ENCODE data around the gene NRGN. TPM values are rescaled to one million over a fixed set of nuclear protein-coding genes. Genes with fewer than 3 reads are reported as not detected.

The NRGN gene
- total and polyA plus RNA-seq, 2 of the 8 experiments (the other 6 are each of a cell fraction or from before 2014, with no cell fraction given) = 0.60 to 1.0 TPM

GRCh38 chr11:124769806-124770774 lies 30.3 kb downstream of the NRGN start:
- Histone ChIP-seq H3K79me2 (ENCODE audit: control insufficient read depth in 1 of 2, insufficient read depth in 2 of 2, low read length in 2 of 2) (peaks cover 0 to 6% of the 10 kb centered on the region in 2 experiments; a peak in 2 of 4 replicates), H3K18ac (ENCODE audit: extremely low read depth, low read length) (no peak overlapping the region), H3K23me2 (ENCODE audit: low read depth, low read length) (no peaks in the 10 kb centered on the region), H3K56ac (replicated peaks; ENCODE audit: insufficient read length, low read depth, low read length) (no peak overlapping the region), H3K4ac (replicated peaks; ENCODE audit: insufficient read length, low read depth, low read length) (no peak overlapping the region), H3K36me3 (ENCODE audit: control insufficient read depth in 2 of 4, insufficient read depth in 4 of 4, low read length in 3 of 4) (peaks cover 2 to 36% (median 20%) of the 10 kb centered on the region in 4 experiments; a peak in 6 of 8 replicates), H2BK20ac (ENCODE audit: low read length) (no peak overlapping the region), H2BK15ac (ENCODE audit: low read length) (no peak overlapping the region), H3K27me3 (replicated peaks in 1 of 4; ENCODE audit: control insufficient read depth in 3 of 4, extremely low read depth in 1 of 4, insufficient read depth in 3 of 4, low read length in 3 of 4) (no peaks in the 10 kb centered on the region), H2BK5ac (ENCODE audit: low read depth, low read length) (no peak overlapping the region), H3K9me3 (ENCODE audit: insufficient read depth in 2 of 2, low read depth in 1 of 2, low read length in 1 of 2) (no peaks in the 10 kb centered on the region), H3K79me1 (ENCODE audit: low read depth, low read length) (peaks cover 3% of the 10 kb centered on the region; the same call in 1 of the 2 replicates), H4K5ac (ENCODE audit: insufficient read length, low read depth, low read length) (no peak overlapping the region), H3K4me3 (ENCODE audit: extremely low read depth in 1 of 4, insufficient read depth in 2 of 4, low read depth in 3 of 4, low read length in 4 of 4) (no peak overlapping the region), H3K14ac (ENCODE audit: insufficient read length) (no peak overlapping the region), H3K27ac (ENCODE audit: low read depth, low read length) (no peak overlapping the region), H2AFZ (ENCODE audit: low read length) (no peak overlapping the region), H3K4me2 (ENCODE audit: insufficient read depth in 1 of 2, low read depth in 2 of 2, low read length in 2 of 2) (no peak overlapping the region), H3K4me1 (replicated peaks in 1 of 4; ENCODE audit: control insufficient read depth in 3 of 4, insufficient read depth in 4 of 4, low read length in 3 of 4) (no peaks in the 10 kb centered on the region), H2BK120ac (replicated peaks; ENCODE audit: low read depth, low read length) (no peak overlapping the region), H2BK12ac (ENCODE audit: low read depth, low read length) (no peak overlapping the region), H3K23ac (ENCODE audit: insufficient read length) (no peak overlapping the region), H4K8ac (ENCODE audit: extremely low read depth, insufficient read depth, low read length) (no peak overlapping the region), H4K91ac (replicated peaks; ENCODE audit: insufficient read length, low read length) (no peak overlapping the region), H3K9ac (replicated peaks in 1 of 4; ENCODE audit: extremely low read depth in 1 of 4, low read depth in 3 of 4, low read length in 3 of 4) (no peak overlapping the region), H2AK5ac (ENCODE audit: low read depth, low read length) (no peak overlapping the region), H4K20me1 (replicated peaks in 1 of 2; ENCODE audit: control insufficient read depth in 1 of 2, insufficient read depth in 2 of 2, low read length in 2 of 2) (peaks cover 0 to 3% of the 10 kb centered on the region in 2 experiments)
- WGBS, 2 experiments (ENCODE audit: extremely low coverage in 1 of 2, insufficient coverage in 1 of 2, insufficient read length in 1 of 2, insufficient replicate concordance in 2 of 2, low coverage in 1 of 2, low lambda C conversion rate in 2 of 2, missing lambda C conversion rate in 1 of 2) = 88% methylated on average over 6 of the region's 8 CpGs; no CpG with 5 or more reads in 1 of the 2 experiments
- ChIA-PET POLR2A (ENCODE audit: partially characterized antibody) (no interaction called here), CTCF (ENCODE audit: partially characterized antibody) (interaction anchor here (0.9 to 28.0 kb wide), 13 partner anchors 8 to 126 kb away, joined by 3 to 382 read pairs (median 5); partner anchors contain the start of genes MSANTD2 and NRGN)
- DNase-seq (ENCODE audit: low read depth in 1 of 2, low spot score in 2 of 2) (no peak), FAIRE-seq (no peak)
- TF ChIP-seq SIRT6 (IDR thresholded peaks at IDR 0.05; ENCODE audit: low read length) (no peak), RBBP5 (IDR thresholded peaks at IDR 0.05; ENCODE audit: borderline replicate concordance, low read depth, low read length) (no peak), SIN3A (conservative IDR thresholded peaks at IDR 0.05 in 1 of 2, IDR thresholded peaks at IDR 0.05 in 1 of 2; ENCODE audit: low read depth in 1 of 2, low read length in 2 of 2) (no peak), EZH2 (IDR thresholded peaks at IDR 0.05; ENCODE audit: low read depth, low read length, severe bottlenecking) (no peak), ZNF274 (IDR thresholded peaks at IDR 0.05; ENCODE audit: borderline replicate concordance, extremely low read depth, low read length) (no peak), MAX (IDR thresholded peaks at IDR 0.05) (no peak), HDAC2 (IDR thresholded peaks at IDR 0.05; ENCODE audit: borderline replicate concordance in 1 of 2, low read depth in 2 of 2, low read length in 2 of 2) (no peak), RAD21 (IDR thresholded peaks at IDR 0.05 in 1 of 2, conservative IDR thresholded peaks at IDR 0.05 in 1 of 2; ENCODE audit: low read depth in 2 of 2, low read length in 2 of 2) (no peak), KDM5A (IDR thresholded peaks at IDR 0.05; ENCODE audit: low read length) (no peak)
